HepG2 (cell line): Measurements from ENCODE around the gene TLCD3A. TPM values are rescaled to one million over a fixed set of nuclear protein-coding genes. Genes with fewer than 3 reads are reported as not detected.

Experiments
- AGO2 ChIP-seq: fragments of 200-400 bp; formaldehyde crosslinking; optimal IDR thresholded peaks from 2 replicates; pipeline ENCODE3; 2017; ENCODE audit warnings: mild to moderate bottlenecking, low read depth, low read length, moderate library complexity
- E2F2 ChIP-seq: sonication (generic); formaldehyde crosslinking; IDR thresholded peaks from 2 replicates; pipeline ENCODE4 v1.4.0; 2020; ENCODE audit warnings: missing genetic modification reagents, borderline replicate concordance
- EEA1 ChIP-seq: sonication (generic); formaldehyde crosslinking; IDR thresholded peaks from 2 replicates; pipeline ENCODE4 v1.5.1; 2020; ENCODE audit warnings: mild to moderate bottlenecking, missing genetic modification reagents, borderline replicate concordance
- HIVEP1 ChIP-seq: sonication (generic); formaldehyde crosslinking; IDR thresholded peaks from 2 replicates; pipeline ENCODE4 v1.4.0; 2020; ENCODE audit warnings: mild to moderate bottlenecking, missing genetic modification reagents
- HNF1B ChIP-seq: sonication (generic); formaldehyde crosslinking; IDR thresholded peaks from 2 replicates; pipeline ENCODE4 v1.5.1; 2020; ENCODE audit warnings: mild to moderate bottlenecking, moderate library complexity, missing genetic modification reagents
- HNRNPLL ChIP-seq: fragments of 200-400 bp; formaldehyde crosslinking; IDR thresholded peaks from 2 replicates; pipeline ENCODE4 v1.6.1; 2017; ENCODE audit warnings: mild to moderate bottlenecking, low read depth, low read length; ENCODE audit not compliant: poor library complexity, severe bottlenecking
- KAT8 ChIP-seq: IDR thresholded peaks from 2 replicates; pipeline ENCODE4 v1.6.1; 2016; ENCODE audit warnings: missing genetic modification reagents, missing compliant biosample characterization
- KDM4B ChIP-seq: sonication (generic); formaldehyde crosslinking; IDR thresholded peaks from 2 replicates; pipeline ENCODE4 v1.4.0; 2020; ENCODE audit warnings: missing genetic modification reagents
- KLF16 ChIP-seq, 2 experiments: sonication (generic) in 1 of 2; formaldehyde crosslinking in 1 of 2; IDR thresholded peaks; 2 replicates each; pipeline versions ENCODE4 v1.6.1 to v1.8.0; 2016 to 2023; ENCODE audit warnings: missing genetic modification reagents in 2 of 2, missing compliant biosample characterization in 1 of 2
- MAX ChIP-seq: IDR thresholded peaks from 2 replicates; pipeline ENCODE4 v1.6.1; 2012; ENCODE audit warnings: inconsistent platforms
- MYNN ChIP-seq: sonication (generic); formaldehyde crosslinking; IDR thresholded peaks from 2 replicates; pipeline ENCODE4 v1.4.0; 2020; ENCODE audit warnings: mild to moderate bottlenecking, low read depth, missing genetic modification reagents
- POGK ChIP-seq: sonication (generic); formaldehyde crosslinking; conservative IDR thresholded peaks from 2 replicates; pipeline ENCODE4 v1.8.0; 2022; ENCODE audit warnings: mild to moderate bottlenecking, moderate library complexity, missing genetic modification reagents
- TEAD3 ChIP-seq: optimal IDR thresholded peaks from 2 replicates; pipeline ENCODE3; 2016; ENCODE audit warnings: borderline replicate concordance
- ZNF280B ChIP-seq: sonication (generic); formaldehyde crosslinking; IDR thresholded peaks from 2 replicates; pipeline ENCODE4 v1.5.0; 2020; ENCODE audit warnings: missing genetic modification reagents, mild to moderate bottlenecking, borderline replicate concordance
- ZNF33B ChIP-seq: sonication (generic); formaldehyde crosslinking; IDR thresholded peaks from 2 replicates; pipeline ENCODE4 v1.5.1; 2020; ENCODE audit warnings: mild to moderate bottlenecking, missing genetic modification reagents
- ZNF446 ChIP-seq: sonication (generic); formaldehyde crosslinking; IDR thresholded peaks from 2 replicates; pipeline ENCODE4 v1.5.0; 2020; ENCODE audit warnings: mild to moderate bottlenecking, missing genetic modification reagents
- ZNF501 ChIP-seq: sonication (generic); formaldehyde crosslinking; IDR thresholded peaks from 2 replicates; pipeline ENCODE4 v1.5.1; 2020; ENCODE audit warnings: mild to moderate bottlenecking, moderate library complexity, missing genetic modification reagents
- ZNF530 ChIP-seq: sonication (generic); formaldehyde crosslinking; IDR thresholded peaks from 2 replicates; pipeline ENCODE4 v1.5.0; 2020; ENCODE audit warnings: low read depth, mild to moderate bottlenecking, missing genetic modification reagents
- ZNF652 ChIP-seq: IDR thresholded peaks from 2 replicates; pipeline ENCODE4 v1.6.1; 2016; ENCODE audit warnings: low read depth, borderline replicate concordance
- ZNF740 ChIP-seq: sonication (generic); formaldehyde crosslinking; IDR thresholded peaks from 2 replicates; pipeline ENCODE4 v1.4.0; 2020; ENCODE audit warnings: missing genetic modification reagents
- ZNF770 ChIP-seq: sonication (generic); formaldehyde crosslinking; IDR thresholded peaks from 2 replicates; pipeline ENCODE4 v1.5.0; 2020; ENCODE audit warnings: mild to moderate bottlenecking, missing genetic modification reagents
- polyA plus RNA-seq, 8 experiments: library from polyadenylated mRNA; depleted of rRNA in 3 of 8; stranded (reverse) in 7 of 8; unstranded in 1 of 8; fragments of >200 nt; fragmentation: Illumina TruSeq in 4 of 8; extraction: Trizol in 4 of 8; gene quantifications; 2 replicates each; pipeline versions ENCODE4 v1.2.1 to v1.2.3, GENCODE V29; 2011 to 2016; ENCODE audit warnings: low read depth in 4 of 8, missing spikeins in 1 of 8, mixed read lengths in 1 of 8; ENCODE audit not compliant: insufficient read depth in 1 of 8
- total RNA-seq, 5 experiments: library from RNA; depleted of rRNA; stranded (reverse); fragments of >200 nt; fragmentation: Illumina TruSeq; extraction: Trizol; gene quantifications; 2 replicates each; pipeline ENCODE4 v1.2.3, GENCODE V29; 2016; ENCODE audit warnings: low read depth in 1 of 5

Gene TLCD3A
- total and polyA plus RNA-seq, 2 of the 13 experiments (the other 11 are each of a cell fraction or from before 2014, with no cell fraction given): 25.2 to 46.6 TPM

GRCh38 chr17:731644-732066 lies 741 bp upstream of the TLCD3A start (continued):
- TF ChIP-seq KDM4B (0 out of 2 replicates have a peak, but pooled peaks have one; percentile 34), MYNN (CRISPR knock-in tag) (no peak), ZNF33B (CRISPR knock-in tag) (0 out of 2 replicates have a peak, but pooled peaks have one; percentile 81), ZNF501 (CRISPR knock-in tag) (peak; percentile 69), E2F2 (CRISPR knock-in tag) (0 out of 2 replicates have a peak, but pooled peaks have one; percentile 30), ZNF280B (CRISPR knock-in tag) (no peak), KLF16 (CRISPR knock-in tag; IDR thresholded peaks at IDR 0.05) (no peak), HNF1B (peak; percentile 45; the same call in 1 of the 2 replicates), KAT8 (CRISPR knock-in tag) (no peak), TEAD3 (CRISPR knock-in tag) (no peak), MAX (no peak), ZNF652 (CRISPR knock-in tag) (no peak), AGO2 (peak; percentile 6), POGK (CRISPR knock-in tag) (peak; percentile 79; the same call in 1 of the 2 replicates), HNRNPLL (peak; percentile 9), ZNF740 (CRISPR knock-in tag) (no peak), ZNF446 (no peak), ZNF770 (CRISPR knock-in tag) (peak; percentile 79), EEA1 (CRISPR knock-in tag) (0 out of 2 replicates have a peak, but pooled peaks have one; percentile 22), HIVEP1 (CRISPR knock-in tag) (0 out of 2 replicates have a peak, but pooled peaks have one; percentile 39), ZNF530 (CRISPR knock-in tag) (0 out of 2 replicates have a peak, but pooled peaks have one; percentile 62)
